Renal cortical epithelial cell (primary cell): Measurements from ENCODE around the gene KCNQ1. TPM values are rescaled to one million over a fixed set of nuclear protein-coding genes. Genes with fewer than 3 reads are reported as not detected.

Experiments
- DNase-seq: peaks from one replicate; pipeline ENCODE4 v3.0.0-alpha.2; 2011; ENCODE audit warnings: low read depth
- total RNA-seq: library from RNA; depleted of rRNA; stranded (reverse); fragments of >200 nt; gene quantifications from 2 replicates; pipeline ENCODE4 v1.2.3, GENCODE V29; 2014

Gene KCNQ1
- total RNA-seq, 1 donor from 2014 or later = 1.1 TPM

DNA sequence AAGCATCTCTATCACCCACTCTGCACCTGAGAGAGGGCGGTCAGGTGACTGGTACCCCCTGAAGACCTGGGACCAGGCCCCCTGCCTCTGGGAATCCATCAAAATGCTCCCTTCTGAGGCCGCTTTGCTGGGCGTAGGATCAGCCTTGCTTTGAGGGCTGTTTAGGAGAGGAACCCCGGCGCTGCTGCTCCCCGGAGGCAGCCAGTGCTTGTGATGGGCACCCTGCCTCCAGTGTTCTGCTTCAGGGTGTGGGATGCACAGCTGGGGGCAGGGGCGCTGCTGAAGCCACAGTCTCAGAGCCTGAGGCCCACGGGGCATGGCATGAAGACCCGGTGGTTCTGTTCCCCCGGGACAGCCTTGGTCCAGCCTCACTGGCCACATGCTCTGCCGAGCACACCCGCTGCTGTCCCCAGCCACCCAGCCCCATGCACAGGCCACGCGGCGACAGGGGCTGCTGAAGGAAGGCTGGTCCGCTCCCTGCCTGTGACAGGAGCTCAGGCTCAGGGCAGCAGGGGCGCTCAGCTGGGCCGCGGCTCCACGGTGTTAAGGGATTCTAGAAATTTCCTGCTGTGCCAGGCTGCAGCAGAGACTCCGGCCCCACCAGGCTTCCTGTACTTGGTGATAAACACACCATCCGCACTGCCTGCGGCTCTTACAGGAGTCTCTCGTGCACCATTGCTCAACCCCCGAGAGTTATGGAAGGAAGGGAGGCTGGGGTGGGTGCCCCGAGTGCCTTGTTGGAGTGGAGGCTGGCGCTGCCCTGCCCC is 91.0 kb downstream of the KCNQ1 start:
- DNase-seq = no peak

DNA sequence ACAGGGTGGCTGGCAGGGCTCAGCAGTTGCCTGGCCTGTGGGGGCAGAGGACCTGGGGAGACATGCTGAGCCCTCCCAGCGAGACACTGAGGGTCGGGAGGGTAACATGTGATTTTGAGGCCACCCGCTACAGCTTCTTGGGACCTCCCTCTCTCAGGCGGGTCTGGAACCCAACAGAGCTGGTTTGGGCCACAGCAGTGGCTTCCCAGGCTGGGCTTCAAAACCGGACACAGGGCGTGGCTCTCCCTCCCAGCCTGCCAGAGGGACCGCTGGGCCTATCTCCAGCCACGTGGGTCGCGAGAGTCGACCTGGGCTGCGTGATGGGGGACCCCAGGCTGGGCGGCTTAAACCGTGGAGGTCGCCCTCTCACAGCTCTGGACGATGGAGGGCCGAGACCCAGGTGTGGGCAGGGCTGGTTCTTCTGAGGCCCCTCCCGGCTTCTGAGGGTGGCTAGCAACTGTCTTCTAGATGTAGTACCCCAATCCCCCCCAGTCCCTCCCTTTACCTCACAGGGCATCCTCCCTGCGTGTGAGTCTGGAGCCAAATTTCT is 91.7 kb downstream of the KCNQ1 start:
- no peak for DNase-seq

DNA sequence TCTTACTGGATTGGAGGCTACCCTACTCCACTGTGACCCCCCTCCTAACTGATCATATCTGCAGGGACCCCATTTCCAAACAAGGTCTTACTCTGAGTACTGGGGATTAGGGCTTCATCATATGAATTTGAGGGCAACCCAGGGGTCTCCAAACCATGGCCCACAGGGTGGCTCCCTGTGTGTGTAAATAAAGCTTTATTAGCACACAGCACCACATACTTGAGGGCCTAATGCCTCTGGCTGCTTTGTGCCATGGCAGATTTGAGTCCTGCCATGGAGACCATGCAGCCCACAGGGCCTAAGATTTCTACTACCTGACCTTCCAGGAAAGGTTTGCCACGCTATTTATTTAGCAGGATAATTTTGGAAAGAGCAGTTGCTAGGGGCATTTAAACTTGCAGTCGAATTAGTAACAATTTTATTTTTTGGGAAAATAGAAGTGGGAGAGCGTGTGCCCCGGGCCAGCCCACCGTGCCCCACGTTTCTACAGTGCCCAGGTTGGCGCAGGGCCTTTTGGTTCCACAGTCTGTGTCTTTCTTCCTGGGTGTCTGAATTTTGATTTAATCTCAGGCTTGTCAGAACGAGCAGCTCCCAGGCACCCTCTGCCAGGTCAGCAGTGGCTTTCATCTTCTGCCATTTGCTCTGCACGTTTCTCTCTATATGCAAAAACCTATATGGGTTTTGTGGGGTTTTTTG is 92.3 kb downstream of the KCNQ1 start:
- DNase-seq = no peak

DNA sequence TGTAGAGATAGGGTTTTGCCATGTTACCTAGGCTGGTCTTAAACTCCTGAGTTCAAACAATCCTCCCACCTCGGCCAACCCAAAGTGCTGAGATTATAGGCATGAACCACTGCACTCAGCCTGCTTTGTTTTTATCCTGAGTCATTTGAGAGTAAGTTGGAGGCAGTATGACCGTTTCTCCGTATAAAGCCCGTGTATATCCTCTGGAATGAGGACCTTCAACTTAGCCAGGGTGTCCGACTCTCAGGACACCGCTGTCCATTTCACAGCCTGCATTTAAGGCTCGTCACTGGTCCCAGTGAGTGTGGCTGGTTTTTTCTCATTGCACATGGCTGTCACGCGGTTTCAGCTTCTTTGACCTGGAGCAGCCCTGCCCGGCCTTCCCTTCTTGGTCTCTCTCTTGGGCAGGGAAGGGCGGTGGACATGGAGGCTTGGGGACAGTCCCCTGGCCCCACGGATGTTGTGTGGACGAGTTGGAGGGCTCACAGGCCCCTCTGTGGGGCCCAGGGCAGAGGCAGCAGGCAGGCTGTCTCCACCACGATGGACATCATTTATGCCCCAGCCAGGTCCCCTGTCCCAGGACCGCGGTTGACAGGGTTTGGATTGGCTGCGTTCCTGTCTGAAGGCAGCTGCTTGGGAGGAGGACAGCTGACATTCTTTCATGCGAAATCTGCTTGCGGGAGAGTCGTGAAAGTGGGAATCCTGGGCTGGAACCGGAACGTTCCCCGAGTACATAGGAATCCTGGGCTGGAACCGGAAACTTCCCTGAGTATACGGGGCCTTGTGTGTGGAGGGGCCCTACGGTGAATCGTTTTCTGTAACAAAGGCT is 93.3 kb downstream of the KCNQ1 start:
- DNase-seq = no peak

DNA sequence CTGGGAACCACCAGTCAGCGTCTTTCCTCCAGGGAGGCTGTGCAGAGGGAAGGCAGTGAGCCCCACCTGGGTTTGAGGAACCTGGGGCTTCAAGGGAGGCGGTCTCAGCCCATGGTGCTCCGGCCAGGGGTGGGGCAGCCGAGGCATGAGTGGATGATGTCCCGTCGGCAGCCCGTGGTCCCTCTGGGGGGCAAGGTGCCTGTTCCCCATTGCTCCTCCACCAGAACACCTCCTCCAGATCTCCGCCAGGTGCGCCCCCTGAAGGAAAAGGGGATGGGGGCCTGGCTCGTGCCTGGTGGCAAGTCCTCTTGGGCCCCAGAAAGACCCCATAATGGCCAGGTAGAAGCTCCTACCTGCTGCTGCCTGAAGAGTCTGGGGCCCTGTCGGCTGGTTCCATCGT is 94.1 kb downstream of the KCNQ1 start:
- no peak for DNase-seq

DNA sequence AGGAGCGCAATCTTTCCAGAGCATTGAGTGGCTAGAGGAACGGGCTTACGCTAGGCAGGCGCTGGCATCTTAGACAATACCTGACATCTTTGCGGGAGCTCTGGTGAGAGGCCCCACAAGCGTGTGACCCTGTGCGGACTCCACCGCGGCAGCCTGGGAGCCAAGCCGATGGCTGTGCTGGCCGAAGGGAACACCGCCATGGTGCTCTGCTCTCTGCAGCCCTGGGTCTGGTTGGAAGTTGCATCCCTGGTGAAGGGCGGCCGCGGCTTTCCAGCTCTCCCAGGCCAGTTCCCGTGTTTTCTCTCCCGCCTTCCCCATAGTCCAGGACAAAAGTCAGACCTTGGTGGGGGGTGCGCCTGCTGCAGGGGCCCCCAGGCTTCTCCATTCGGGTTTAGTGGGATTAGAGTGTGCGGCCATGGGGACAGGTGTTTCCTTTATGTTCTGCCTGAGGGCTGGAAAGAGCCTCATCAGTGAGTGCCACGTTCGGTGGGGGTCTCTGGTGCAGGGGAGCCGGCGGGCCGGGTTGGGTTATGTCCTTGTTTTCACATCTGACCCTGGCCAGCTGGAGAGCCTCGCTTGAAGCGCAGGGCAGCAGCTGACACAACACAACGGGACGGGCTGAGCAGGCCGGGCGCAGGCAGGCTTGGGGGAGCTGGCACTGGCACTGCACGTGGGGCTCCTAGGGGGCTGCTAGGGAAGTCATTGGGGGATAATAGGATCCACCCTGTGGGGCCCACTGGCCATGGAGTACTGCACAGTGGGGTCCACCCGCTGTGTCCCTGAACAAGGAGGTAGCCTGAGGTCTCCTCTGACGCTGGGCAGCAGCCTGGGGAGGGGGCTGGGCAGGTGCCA is 94.8 kb downstream of the KCNQ1 start:
- no peak for DNase-seq

DNA sequence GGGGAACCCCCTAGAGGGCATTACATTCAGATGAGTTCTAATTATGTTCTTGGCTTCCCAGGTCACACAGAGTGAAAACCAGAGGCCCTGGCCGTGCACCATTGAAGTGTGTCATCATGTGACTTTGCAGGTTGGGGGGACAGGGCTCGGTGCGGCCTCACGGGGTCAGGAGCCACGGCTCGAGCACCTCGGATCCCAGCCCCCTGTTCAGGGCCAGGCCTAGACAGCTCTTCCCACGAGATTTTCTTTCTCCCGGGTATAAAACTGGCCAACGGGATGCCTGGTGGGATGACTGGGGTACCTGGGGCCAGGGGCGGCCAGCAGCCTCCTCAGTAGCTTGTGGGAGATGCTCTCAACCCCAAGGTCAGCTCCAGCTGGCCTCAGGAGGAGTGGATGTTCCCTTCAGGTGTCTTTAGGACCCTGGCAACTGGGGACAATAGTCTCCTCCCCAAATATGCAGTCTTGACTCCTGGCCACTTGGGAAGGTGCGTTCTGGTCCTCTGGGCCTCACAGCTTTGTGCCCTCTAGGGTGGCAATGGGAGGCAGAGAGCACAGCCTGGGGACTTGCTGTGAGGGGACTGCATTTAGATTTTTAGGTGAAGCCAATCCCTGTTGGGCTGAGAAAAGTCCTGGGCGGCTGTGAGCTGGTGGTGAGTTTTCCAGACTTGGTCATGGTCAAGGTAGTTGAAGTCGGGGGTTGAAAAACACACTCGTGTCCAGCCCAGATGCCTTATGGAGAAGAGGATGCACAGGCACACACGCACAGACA is 95.6 kb downstream of the KCNQ1 start:
- DNase-seq = no peak

DNA sequence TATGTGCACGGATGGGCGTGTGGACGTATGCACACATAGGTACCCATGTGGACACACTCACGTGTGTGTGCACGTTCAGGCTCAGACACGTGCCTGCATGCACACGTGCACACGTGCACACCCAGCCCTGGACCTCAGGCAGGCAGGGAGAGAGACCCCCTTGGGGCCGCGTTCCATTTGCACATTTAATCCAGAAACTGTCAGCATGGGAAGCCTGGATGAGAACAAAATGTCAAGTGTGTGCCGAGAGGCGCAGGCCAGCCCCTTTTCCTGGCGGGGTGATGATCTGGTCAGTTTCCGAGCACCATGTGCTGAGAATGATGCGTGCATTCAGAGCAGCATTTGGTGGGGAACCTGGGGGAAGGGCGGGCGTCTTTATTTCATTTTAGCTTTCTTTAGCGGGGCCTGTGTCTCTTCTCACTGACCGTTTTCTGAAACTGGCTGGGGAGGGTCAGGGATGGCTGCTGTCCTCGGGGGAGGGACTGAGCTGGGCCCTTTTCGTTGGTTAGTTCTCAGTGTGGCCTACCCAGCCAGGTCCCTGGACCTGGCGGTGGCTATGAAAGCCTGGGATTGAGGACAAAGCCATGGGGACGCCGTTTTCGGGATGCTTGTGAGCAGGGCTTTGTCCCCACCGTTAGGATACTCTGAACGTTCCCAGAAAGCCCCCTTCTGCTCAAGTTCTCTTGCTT is 96.3 kb downstream of the KCNQ1 start:
- DNase-seq = no peak

DNA sequence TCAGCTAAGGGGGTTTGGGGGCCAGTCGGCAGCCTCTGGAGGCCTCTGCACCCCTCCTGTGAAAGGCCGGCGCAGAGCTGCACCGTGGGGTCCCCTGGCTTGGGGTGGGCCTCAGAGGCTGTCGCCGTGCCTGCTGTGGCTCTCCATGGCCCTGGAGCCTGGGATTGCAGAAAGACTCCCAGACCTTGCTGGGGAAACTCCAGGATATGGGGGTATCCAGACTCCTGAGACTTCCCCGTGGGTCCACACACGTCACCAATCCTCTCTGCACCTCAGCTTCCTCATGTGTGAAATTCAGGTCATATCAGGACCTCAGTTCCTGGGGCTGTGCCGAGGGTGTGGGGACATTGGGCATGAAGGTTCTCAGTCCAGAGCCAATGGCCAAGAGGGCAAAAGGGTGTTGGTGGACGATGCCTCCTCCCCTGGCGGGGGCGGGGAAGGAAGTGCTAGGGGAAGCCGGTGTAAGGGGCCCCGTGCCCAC is 97.1 kb downstream of the KCNQ1 start:
- DNase-seq = no peak

DNA sequence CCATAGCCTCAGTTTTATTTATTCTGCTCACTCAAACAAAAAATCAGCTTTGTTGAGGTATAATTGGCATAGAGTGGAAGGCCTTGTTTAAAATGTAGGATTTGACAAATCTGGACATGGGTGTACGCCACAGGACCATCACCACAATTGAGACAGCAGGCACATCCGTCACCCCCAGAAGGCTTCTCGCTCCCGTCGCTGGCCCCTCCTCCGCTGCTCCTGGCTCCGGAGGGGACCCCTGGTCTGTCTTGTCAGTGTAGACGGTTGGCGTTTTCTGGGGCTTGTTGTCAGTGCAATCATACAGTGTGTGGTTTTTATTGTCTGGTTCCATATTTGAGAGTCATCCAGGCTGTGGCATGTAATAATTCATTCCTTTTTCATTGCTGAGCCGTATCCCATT is 97.6 kb downstream of the KCNQ1 start:
- no peak for DNase-seq

DNA sequence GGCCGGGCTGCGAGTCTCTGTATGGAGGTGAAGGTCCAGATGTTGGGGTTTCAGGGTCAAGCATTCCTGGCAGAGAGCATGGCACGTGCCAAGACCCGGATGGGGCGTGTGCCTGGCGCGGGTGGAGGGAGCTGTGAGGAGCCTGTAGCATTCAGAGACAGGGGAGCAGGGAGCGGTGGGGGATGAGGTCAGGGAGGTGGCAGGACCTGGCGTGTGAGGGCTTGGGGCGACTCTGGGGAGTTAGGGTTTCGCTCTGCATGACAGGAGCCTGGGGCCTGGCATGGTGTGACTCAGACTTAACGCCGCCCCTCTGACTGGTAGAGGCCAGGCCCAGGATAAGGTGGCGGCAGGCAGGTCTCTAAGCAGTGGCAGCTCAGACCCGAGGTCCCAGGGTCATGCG is 103.0 kb downstream of the KCNQ1 start:
- DNase-seq = no peak

DNA sequence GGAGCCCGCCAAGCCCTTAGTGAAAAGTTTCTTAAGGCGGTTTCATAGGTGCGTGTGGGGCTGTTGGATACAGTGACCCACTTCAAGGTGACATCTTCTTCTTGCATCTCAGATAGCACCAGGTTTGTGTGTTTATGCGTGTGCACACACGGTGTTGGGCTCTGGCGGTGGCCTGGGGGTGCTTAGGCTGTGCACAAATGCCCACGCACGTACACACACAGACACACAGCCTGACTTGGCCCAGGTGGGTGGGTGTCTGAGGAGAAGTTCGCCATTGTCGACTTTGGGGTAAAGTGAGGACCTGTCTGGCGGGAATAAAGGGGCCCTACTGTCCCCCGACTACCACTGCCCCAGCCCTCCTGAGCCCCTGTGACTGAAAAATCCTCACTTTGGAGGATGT is 103.8 kb downstream of the KCNQ1 start:
- DNase-seq = no peak

DNA sequence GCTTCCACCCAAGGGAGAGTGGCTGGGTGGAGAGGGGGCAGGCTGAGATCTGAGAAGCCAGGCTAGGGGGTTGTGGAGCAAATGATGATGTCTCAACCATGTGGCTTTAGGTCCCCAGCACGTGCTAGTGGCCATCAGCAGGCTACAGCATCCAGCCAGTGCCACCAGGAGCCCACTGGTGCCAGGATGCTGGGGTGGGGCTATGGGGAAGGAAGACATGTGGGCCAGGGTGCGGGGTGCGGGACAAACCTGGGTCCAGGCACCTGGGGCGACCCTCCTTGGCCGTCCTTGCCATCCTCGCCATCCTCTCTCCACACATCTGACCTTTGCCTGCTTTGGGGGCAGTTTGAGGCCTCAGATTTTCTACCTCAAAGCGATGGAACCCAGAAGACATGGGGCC is 104.3 kb downstream of the KCNQ1 start:
- DNase-seq = no peak

DNA sequence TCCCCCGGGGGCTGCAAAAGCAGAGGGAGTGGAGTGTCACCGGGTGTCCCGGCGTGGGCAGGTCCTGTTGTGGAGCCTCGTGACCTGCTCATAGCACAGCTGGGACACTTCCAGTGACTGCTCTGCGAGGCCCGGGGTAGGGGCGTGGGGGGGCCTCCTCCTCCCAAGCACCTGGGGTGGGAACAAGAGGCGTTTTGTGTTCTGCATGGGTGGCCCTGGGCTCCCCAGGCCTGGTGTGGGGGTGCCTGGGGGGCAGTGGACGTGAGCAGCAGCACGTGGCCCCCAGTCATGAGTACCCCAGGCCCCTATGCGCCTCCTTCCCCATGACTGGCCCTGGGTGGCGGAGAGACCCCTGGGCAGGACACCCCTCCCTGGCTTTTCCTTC is 104.7 kb downstream of the KCNQ1 start:
- DNase-seq = no peak

DNA sequence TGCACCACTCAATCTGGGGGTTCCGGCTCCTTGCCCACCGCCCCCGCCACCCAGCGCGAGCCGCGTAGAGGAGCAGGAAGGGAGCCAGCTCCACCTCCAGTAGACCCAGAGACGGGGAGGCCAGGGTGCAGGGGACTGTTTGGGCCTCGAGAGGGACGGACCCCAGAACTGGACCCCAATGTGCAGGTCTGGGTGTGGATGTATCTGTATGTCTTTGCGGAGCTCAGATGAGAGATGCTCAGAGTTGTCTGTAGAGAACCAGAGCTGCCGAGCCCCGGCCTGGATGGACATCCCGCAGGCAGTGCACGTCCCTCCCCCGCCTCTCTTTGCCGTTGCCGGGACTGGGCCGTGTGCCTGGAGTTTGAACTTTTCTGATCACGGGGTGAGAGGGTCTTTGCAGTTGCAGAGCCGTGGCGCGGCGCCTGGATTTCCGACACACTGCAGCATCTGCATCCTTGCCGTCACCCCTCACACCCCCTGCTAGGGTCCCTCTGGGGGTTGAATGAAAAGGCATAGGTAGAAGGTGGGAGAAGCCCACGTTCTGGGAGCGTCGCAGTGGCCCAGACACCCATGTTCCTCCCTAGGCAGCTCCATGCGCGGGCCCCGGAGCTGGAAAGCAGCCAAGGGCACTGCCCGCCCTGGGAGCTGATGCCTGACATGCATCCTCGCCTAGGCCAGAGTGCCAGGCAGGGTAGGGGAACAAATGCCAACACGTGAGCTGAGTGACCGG is 105.2 kb downstream of the KCNQ1 start:
- DNase-seq = no peak

DNA sequence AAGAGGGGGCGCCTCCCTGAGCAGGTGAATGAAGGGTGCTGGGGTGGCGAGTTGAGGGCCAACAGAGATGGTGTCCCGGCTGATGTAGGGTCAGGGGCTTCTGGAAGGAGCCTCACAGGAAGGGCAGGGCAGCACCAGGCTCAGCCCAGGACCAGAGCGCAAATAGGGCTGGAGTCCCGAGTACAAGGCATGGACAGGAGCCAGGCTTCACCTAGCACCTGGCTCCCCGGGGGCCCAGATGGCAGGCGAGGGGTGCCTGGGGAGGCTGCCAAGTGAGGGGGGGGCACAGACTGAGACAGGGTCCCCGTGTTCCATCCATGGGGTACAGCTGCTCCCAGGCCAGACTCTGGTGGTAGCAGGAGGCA is 105.8 kb downstream of the KCNQ1 start:
- no peak for DNase-seq

DNA sequence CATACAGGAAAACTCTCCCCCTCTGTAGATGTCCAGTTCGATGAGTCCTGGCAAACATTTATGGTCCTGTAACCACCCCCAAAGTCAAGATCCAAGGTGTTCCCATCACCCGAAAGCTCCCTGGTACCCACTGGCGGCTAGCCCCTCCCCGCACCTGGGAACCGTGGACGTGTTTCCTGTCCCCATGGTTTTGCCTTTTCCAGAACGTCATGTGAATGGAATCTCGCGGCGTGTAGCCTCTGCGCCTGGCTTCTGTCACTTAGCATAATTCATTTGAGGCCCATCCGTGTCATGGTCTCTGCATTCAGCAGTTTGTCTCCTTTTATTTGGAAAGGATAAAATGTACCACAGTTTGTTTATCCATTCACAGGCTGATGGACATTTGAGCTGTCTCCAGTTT is 106.3 kb downstream of the KCNQ1 start:
- no peak for DNase-seq

DNA sequence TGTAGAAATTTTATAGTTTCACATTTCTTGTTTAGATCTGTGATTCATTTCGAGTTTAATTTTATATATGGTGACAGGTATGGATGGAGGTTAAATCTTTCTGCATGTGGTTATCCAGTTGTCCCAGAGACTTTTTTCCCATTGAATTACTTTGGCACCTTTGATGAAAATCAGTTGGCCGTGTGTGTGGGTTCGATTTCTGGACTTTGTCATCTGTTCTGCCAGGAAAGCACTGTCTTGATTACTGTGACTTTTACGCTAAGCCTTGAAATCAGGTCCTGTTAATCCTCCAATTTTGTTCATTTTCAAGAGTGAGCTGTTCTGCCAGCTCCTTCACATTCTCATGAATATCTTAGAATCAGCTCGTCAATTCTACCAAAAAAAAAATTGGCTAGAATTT is 107.4 kb downstream of the KCNQ1 start:
- DNase-seq = no peak

DNA sequence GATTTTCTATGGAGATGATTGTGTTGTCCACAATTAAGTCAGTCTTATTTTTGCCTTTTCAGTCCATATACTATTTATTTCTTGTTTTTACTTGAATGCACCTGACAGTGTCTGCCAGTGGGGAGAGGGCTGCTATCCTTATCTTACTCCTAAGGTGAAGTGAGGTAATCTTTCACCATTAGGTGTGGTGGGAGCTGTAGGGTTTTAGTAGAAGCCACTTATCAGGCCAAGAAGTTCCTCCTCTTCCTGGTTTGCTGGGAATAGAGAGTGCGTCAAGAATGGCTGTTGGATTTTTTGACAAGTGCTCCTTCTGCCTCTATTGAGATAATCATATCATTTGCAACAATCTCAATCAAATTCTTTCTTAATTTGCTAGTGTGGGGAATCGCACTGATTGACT is 108.4 kb downstream of the KCNQ1 start:
- DNase-seq = no peak
